ENCODE data around the gene MPZL2.

- no peak for TF ChIP-seq REST (IDR thresholded peaks at IDR 0.05; ENCODE audit: insufficient read depth in 1 of 2, low read depth in 2 of 2, low read length in 2 of 2)
- no peak for TF ChIP-seq POLR2AphosphoS5 (IDR thresholded peaks at IDR 0.05; ENCODE audit: low read depth, low read length)
- no peak for TF ChIP-seq TAF1 (IDR thresholded peaks at IDR 0.05; ENCODE audit: borderline replicate concordance, insufficient read depth, low read length)
- TF ChIP-seq FOXP2 (optimal IDR thresholded peaks at IDR 0.05; ENCODE audit: borderline replicate concordance, extremely low read depth, extremely low read length, insufficient read depth), result no peak
- TF ChIP-seq SIN3A (IDR thresholded peaks at IDR 0.05; ENCODE audit: borderline replicate concordance, insufficient read depth, low read length), result no peak
These were observed 31.8 kb upstream of the MPZL2 start for GRCh38 chr11:118295815-118296454.
